Keratinocyte (primary cell): ENCODE results near the gene EFCAB8. TPM values are rescaled to one million over a fixed set of nuclear protein-coding genes. Genes with fewer than 3 reads are reported as not detected.

ENCODE experiments used
- DNase-seq: peaks from one replicate; pipeline ENCODE4 v3.0.0-alpha.2; 2011; ENCODE audit warnings: low read depth, missing footprints, low spot score
- FAIRE-seq: peaks from 2 replicates; lab custom pipeline; 2011; peaks lifted over from hg19 to GRCh38; lab: Jason Lieb, UNC
- H2AFZ ChIP-seq: 2 replicates; pipeline ENCODE4 v1.6.0; 2012; ENCODE audit warnings: low read length, control low read depth, inconsistent platforms; ENCODE audit not compliant: control insufficient read depth
- H3K27ac ChIP-seq: 2 replicates; pipeline ENCODE4 v1.5.1; 2011; ENCODE audit warnings: low read length; ENCODE audit not compliant: control insufficient read depth, insufficient read depth
- H3K27me3 ChIP-seq: 3 replicates; pipeline ENCODE4 v1.6.0; 2011; ENCODE audit warnings: low read length; ENCODE audit not compliant: control insufficient read depth, insufficient read depth; ENCODE audit errors: extremely low read depth
- H3K36me3 ChIP-seq, 2 experiments: 2 replicates in 1 of 2; 3 replicates in 1 of 2; pipeline ENCODE4 v1.5.1; 2011; ENCODE audit warnings: low read length in 2 of 2, mild to moderate bottlenecking in 1 of 2; ENCODE audit not compliant: control insufficient read depth in 2 of 2, insufficient read depth in 2 of 2; ENCODE audit errors: extremely low read depth in 1 of 2
- H3K4me1 ChIP-seq: 3 replicates; pipeline ENCODE4 v1.5.1; 2011; ENCODE audit warnings: low read length; ENCODE audit not compliant: control insufficient read depth, insufficient read depth; ENCODE audit errors: extremely low read depth
- H3K4me2 ChIP-seq: 3 replicates; pipeline ENCODE4 v1.6.0; 2011; ENCODE audit warnings: low read depth, low read length; ENCODE audit not compliant: control insufficient read depth, insufficient read depth; ENCODE audit errors: extremely low read depth
- H3K4me3 ChIP-seq, 3 experiments: fragments of 200-600 bp in 1 of 3; sonication (generic) in 1 of 3; 2 replicates in 2 of 3; 3 replicates in 1 of 3; pipeline ENCODE4 v1.5.1; 2011 to 2016; ENCODE audit warnings: low read length in 3 of 3, mild to moderate bottlenecking in 3 of 3, control low read depth in 2 of 3, inconsistent platforms in 1 of 3, low read depth in 1 of 3, mixed read lengths in 1 of 3, mixed run types in 1 of 3, moderate library complexity in 1 of 3; ENCODE audit not compliant: control insufficient read depth in 2 of 3, insufficient read depth in 2 of 3; ENCODE audit errors: extremely low read depth in 1 of 3
- H3K79me2 ChIP-seq: 2 replicates; pipeline ENCODE4 v1.6.0; 2012; ENCODE audit warnings: low read length; ENCODE audit not compliant: control insufficient read depth, insufficient read depth
- H3K9ac ChIP-seq: 3 replicates; pipeline ENCODE4 v1.6.0; 2011; ENCODE audit warnings: low read length; ENCODE audit not compliant: control insufficient read depth, insufficient read depth; ENCODE audit errors: extremely low read depth
- H3K9me1 ChIP-seq: 3 replicates; pipeline ENCODE4 v1.6.0; 2011; ENCODE audit warnings: low read length; ENCODE audit not compliant: control insufficient read depth, insufficient read depth; ENCODE audit errors: extremely low read depth
- H3K9me3 ChIP-seq: 2 replicates; pipeline ENCODE4 v1.5.1; 2012; ENCODE audit warnings: low read depth, low read length; ENCODE audit not compliant: control insufficient read depth
- H4K20me1 ChIP-seq: 3 replicates; pipeline ENCODE4 v1.6.0; 2011; ENCODE audit warnings: low read length; ENCODE audit not compliant: control insufficient read depth, insufficient read depth; ENCODE audit errors: extremely low read depth
- CTCF ChIP-seq, 3 experiments: IDR thresholded peaks in 1 of 3; conservative IDR thresholded peaks in 1 of 3; optimal IDR thresholded peaks in 1 of 3; 2 replicates in 2 of 3; 3 replicates in 1 of 3; pipeline versions ENCODE3 to v1.5.1; 2011; ENCODE audit warnings: low read length in 3 of 3, mild to moderate bottlenecking in 3 of 3, moderate library complexity in 2 of 3, control low read depth in 1 of 3, inconsistent platforms in 1 of 3; ENCODE audit not compliant: insufficient read depth in 2 of 3; ENCODE audit errors: extremely low read depth in 1 of 3
- EZH2 ChIP-seq: IDR thresholded peaks from one replicate; pipeline ENCODE4 v1.6.1; 2012; ENCODE audit warnings: inconsistent platforms, mild to moderate bottlenecking, low read length, moderate library complexity
- dilution Hi-C: fragments of 300-500 bp; cut with MboI; formaldehyde crosslinking; loops from one replicate; pipeline ENCODE4 v1.7.0; 2020; ENCODE audit warnings: low sequenced_read_pairs; ENCODE audit not compliant: extremely low pct_ligation_motif_present
- polyA plus RNA-seq, 5 experiments: library from polyadenylated mRNA; depleted of rRNA in 3 of 5; stranded (reverse) in 3 of 5; stranded (forward) in 1 of 5; unstranded in 1 of 5; fragments of >200 nt; gene quantifications; 1 replicate in 1 of 5; 2 replicates in 3 of 5; 3 replicates in 1 of 5; pipeline versions ENCODE4 v1.2.1 to v1.2.3, GENCODE V29; 2011 to 2012; ENCODE audit warnings: missing spikeins in 2 of 5, low read depth in 1 of 5, low replicate concordance in 1 of 5

EFCAB8 gene
- polyA plus RNA-seq, 1 donor (not counting 4 experiments of a cell fraction or from before 2014, with no cell fraction given) = 0.03 TPM

GRCh38 chr20:32990426-32990825, 131.7 kb downstream of the EFCAB8 start:
- Histone ChIP-seq H3K9me3 (no peaks in the 10 kb centered on the region), H3K4me1 (no peaks in the 10 kb centered on the region), H3K79me2 (no peaks in the 10 kb centered on the region), H3K27ac (no peak overlapping the region), H2AFZ (no peak overlapping the region), H3K36me3 (no peaks in the 10 kb centered on the region), H3K27me3 (no peaks in the 10 kb centered on the region), H3K9me1 (no peaks in the 10 kb centered on the region), H3K4me3 (no peak overlapping the region), H3K4me2 (no peak overlapping the region), H3K9ac (no peak overlapping the region), H4K20me1 (no peaks in the 10 kb centered on the region)
- no peak for TF ChIP-seq CTCF (optimal IDR thresholded peaks at IDR 0.05 in 1 of 3, IDR thresholded peaks at IDR 0.05 in 1 of 3, conservative IDR thresholded peaks at IDR 0.05 in 1 of 3; ENCODE audit: extremely low read depth in 1 of 3, insufficient read depth in 2 of 3, low read length in 3 of 3)
- TF ChIP-seq EZH2 = no peak
- dilution Hi-C loops = no loop called here
- no peak for DNase-seq
- no peak for FAIRE-seq

GRCh38 chr20:32991383-32991782, 132.7 kb downstream of the EFCAB8 start:
- no peaks in the 10 kb centered on the region for H3K4me1 ChIP-seq
- no peaks in the 10 kb centered on the region for H4K20me1 ChIP-seq
- DNase-seq (no peak), FAIRE-seq (no peak)
- dilution Hi-C loops = no loop called here
- H3K27me3 ChIP-seq = no peaks in the 10 kb centered on the region
- H3K4me3 ChIP-seq = no peak overlapping the region
- H3K9me1 ChIP-seq = no peaks in the 10 kb centered on the region
- no peaks in the 10 kb centered on the region for H3K79me2 ChIP-seq
- no peaks in the 10 kb centered on the region for H3K36me3 ChIP-seq
- H2AFZ ChIP-seq = no peak overlapping the region
- H3K4me2 ChIP-seq = no peak overlapping the region
- TF ChIP-seq CTCF (optimal IDR thresholded peaks at IDR 0.05 in 1 of 3, IDR thresholded peaks at IDR 0.05 in 1 of 3, conservative IDR thresholded peaks at IDR 0.05 in 1 of 3; ENCODE audit: extremely low read depth in 1 of 3, insufficient read depth in 2 of 3, low read length in 3 of 3) (no peak), EZH2 (no peak)
- H3K9me3 ChIP-seq = no peaks in the 10 kb centered on the region
- H3K9ac ChIP-seq = no peak overlapping the region
- no peak overlapping the region for H3K27ac ChIP-seq
